GOT3 (cell line): ENCODE measurements around the gene SRPK1.

Source experiments
- DNase-seq: peaks from one replicate; lab custom pipeline; 2025; ENCODE audit warnings: mixed read lengths; lab: John Stamatoyannopoulos, UW

Gene SRPK1

DNA sequence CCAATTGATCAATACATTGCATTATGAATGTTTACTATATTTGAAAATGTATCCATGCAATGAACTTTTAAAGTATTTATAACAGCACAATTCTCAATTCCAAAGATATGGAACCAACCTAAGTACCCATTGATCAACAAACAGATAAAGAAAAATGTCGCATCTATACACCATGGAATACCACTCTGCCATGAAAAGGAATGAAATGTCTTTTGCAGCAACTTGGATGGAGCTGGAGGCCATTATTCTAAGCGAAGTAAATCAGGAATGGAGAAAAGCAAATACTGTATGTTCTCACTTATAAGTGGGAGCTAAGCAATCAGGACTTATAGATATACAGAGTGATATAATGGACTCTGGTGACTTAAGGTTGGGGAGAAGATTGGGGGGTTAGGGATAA, 22.9 kb downstream of the SRPK1 start:
- DNase-seq = no peak

DNA sequence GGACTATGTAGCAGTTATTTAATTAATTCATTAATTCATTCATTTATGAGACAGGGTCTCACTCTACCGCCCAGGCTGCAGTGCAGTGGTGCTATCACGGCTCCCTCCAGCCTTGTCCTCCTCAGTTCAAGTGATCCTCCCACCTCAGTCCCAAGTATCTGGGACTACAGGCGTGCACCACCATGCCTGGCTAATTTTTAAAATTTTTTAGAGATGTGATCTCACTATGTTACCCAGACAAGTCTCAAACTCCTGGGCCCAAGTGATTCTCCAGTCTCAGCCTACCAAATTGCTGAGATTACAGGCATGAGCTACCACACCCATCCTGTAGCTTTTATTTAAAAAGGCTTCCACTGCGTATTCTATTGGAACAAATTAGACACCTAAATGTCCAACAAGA, 23.4 kb downstream of the SRPK1 start:
- DNase-seq = no peak

GRCh38 chr6:35897036-35897435, 23.9 kb downstream of the SRPK1 start:
- no peak for DNase-seq

DNA sequence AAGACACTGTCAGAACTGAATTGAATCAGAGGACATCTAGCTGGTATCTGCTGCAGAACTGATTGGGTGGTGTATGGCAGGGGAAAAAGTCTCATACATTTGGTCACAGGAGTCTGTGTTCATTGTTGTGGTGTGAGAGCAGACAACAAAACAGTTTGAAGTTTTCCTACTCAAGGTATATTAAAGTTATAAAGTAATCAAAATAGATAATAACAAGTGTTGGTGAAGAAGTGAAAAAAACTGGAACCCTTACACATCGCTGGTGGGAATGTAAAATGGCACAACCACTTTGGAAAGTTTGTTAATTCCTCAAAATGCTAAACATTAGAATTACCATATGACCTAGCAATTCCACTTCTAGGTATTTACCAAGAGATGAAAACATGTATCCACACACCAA, 24.7 kb downstream of the SRPK1 start:
- no peak for DNase-seq

DNA sequence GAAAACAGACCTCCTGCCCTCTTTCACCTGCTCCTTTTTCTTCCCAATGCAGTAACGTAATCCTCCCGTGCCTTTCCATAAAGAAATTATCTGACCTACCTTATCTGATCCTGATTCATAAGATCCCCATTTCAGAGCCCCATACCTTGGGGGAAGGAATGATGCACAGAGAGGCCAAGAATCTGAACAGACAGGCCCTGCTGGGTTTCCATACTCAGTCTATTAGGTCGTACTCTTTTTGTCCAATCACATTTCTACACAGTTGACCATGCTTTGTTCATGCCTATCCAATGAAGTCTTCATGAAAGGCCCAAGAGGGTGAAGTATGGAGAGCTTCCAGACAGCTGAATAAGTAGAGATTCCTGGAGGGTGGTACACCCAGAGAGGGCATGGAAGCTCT, 25.3 kb downstream of the SRPK1 start:
- DNase-seq = no peak

DNA sequence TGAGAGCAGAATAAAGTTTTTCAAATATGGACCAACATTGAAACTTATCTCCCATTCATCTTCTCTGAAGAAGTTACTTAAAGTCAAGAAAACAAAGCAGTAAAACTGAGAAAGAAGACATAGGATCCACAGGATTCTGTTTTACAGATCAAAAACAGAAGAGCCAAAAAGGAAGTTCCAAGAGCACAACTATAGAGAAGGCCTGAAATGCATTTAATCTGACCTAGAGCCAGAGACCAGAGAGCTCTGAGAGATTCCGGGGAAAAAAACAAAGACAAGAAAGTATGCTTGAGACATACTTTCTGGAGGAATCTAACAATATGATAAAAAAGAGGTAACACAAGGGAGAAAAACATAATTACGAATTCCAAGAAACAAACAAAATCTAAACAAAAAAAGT, 26.1 kb downstream of the SRPK1 start:
- DNase-seq = no peak

GRCh38 chr6:35893246-35893645, 27.7 kb downstream of the SRPK1 start:
- no peak for DNase-seq

- DNase-seq = no peak
These were observed 28.4 kb downstream of the SRPK1 start for GRCh38 chr6:35892482-35892881.

DNA sequence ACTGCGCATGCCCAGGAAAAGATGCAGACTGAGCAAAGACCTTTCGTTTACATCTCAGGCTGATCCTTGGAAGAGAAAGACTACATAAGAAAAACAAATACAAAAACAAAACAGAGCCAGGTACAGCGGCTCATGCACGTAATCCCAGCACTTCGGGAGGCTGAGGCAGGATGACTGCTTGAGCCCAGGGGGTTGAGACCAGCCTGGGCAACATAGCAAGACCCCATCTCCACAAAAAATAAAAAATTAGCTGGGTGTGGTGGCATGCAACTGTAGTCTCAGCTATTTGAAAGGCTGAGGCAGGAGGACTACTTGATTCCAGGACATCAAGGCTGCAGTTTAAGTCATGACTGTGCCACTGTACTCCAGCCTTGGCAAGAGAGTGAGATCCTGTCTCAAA, 41.7 kb downstream of the SRPK1 start:
- DNase-seq = no peak

GRCh38 chr6:35876902-35877301, 44.0 kb downstream of the SRPK1 start:
- no peak for DNase-seq

- DNase-seq = no peak
These were observed 46.2 kb downstream of the SRPK1 start for GRCh38 chr6:35874730-35875129.

- no peak for DNase-seq
These were observed 61.5 kb downstream of the SRPK1 start for GRCh38 chr6:35859367-35859766.

DNA sequence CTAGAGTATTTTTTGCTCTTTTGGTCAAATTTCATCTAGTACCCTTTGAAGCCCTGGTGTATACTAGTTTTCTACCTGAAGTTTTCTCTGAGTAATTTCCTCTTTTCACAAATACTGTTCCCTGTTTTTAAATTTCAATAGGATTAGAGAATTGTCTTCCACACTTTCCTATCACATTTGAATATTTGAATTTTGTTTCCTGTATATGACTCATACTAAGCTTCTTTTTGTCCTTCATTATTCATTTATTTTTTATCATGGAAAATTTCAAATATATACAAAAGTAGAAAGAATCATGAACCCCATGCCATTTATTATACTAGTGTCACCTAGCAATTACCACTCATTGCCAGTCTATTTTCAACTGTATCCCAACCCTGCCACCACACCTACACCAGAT, 63.0 kb downstream of the SRPK1 start:
- DNase-seq = no peak

GRCh38 chr6:35856250-35856649, 64.6 kb downstream of the SRPK1 start:
- no peak for DNase-seq

DNA sequence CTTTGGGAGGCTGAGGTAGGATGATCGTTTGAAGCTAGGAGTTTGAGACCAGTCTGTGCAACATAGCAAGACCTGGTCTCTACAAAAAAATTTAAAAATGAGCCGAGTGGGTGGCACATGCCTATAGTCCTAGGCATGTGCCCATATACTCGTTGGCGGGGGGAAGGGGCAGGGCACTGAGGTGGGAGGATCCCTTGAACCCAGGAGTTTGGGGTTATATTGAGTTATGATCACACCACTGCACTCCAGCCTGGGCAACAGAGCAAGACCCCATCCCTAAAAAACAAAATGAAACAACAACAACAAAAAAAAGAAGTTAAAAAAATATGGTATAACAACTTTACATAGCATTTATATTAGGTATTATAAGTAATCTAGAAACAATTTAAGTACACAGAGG, 67.9 kb downstream of the SRPK1 start:
- no peak for DNase-seq

DNA sequence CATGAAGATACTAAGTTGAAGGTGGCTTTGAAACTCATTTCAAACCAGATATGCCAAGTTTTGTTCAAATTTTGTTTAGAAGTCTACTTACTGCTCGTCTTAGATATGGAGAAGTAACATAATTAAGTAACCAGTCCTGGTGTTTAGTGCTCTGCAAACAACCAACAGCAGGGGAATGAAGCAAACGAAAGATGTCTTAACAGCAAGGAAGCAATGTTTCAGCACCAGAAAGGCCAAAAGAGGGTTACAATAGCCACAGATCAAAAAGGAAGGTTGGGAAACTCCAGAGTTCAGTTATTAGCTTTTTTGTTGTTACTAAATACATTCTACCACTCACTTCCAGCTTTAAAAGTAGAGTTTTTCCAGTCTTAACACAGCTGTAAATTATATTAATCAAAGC, 70.7 kb downstream of the SRPK1 start:
- DNase-seq = no peak

GRCh38 chr6:35844290-35844689, 76.6 kb downstream of the SRPK1 start:
- no peak for DNase-seq

DNA sequence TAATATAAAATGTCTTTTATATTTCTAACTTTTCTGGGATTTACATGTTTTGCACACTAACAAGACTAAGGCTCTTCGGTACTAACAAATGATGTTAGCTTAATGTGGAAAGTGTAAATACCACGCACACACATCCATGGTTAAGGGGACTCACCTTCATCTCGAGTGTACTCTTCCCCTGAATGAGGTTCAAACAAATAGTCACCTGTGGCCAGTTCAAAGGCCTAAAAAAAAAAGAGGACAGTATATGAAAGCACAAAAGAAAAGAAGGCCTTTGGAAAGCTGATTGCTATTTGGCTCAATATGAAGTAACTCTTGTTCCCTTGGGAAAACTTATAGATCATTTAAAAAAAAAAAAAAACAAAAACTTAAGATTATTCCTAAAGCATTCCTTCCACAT, 78.5 kb downstream of the SRPK1 start:
- DNase-seq = no peak

DNA sequence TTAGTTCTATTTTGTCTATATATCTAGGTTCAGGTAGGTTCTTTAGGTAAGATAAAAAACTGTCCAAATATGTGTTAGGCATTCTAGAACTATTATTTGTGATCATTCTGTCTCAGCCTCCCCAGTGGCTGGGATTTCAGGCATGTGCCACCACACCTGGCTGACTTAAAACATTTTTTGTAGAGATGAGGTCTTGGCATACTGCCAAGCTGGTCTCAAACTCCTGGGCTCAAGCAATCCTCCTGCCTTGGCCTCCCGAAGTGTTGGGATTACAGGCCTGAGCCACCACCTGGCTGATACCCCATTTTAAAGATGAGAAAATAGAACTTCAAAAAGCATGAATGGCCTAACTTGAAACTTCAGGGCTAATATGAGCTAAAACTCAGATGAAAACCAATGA, 81.9 kb downstream of the SRPK1 start:
- DNase-seq = no peak

GRCh38 chr6:35833536-35833935, 87.4 kb downstream of the SRPK1 start:
- no peak for DNase-seq

DNA sequence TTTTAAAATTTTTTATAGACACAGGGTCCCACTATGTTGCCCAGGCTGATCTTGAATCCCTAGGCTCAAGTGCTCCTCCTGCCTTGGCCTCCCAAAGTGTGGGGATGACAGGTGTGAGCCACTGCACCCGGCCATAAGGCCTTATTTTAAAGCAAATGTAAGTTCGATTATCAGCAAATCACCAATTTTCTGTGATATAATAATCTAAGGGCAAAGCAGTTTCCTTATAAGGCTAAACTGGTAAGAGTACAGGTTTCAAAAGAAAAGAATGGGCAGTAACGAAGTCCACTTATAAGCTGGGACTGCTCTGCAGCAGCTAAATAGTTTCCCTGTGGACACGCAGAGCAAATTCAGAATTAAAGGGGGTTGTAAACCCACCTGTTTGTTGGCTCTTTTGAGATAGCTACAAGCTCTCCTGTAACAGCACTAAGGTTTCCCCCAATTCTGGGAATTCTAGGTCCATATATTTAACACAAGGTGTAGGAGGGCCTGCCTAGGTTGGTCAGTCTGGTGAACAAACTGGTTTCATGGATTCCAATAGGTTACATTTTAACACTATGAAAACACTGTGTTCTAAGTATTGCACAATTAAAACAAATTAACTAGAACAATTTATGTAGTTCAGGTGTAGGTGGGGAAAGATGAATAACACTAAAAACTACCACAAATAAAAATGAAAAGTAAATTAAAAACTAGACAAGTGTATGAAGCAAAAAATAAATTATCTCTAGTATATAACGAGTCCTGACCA, 89.5 kb downstream of the SRPK1 start:
- no peak for DNase-seq

DNA sequence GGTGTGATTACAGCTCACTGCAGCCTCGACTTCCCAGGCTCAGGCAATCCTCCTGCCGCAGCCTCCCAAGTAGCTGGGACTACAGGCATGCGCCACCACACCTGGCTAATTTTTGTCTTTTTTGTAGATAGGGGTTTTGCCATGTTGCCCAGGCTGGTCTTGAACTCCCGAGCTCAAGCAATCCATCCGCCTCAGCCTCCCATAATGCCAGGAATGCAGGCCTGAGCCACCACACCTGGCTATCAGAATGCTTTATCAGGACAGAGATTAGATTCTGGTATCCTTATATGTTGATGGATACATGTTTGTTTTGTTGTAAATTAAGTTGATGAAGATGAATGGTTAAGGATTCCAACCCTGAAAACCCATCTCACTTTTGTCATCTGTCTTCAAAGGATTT, 91.6 kb downstream of the SRPK1 start:
- no peak for DNase-seq

- no peak for DNase-seq
These were observed 96.2 kb downstream of the SRPK1 start for GRCh38 chr6:35824552-35825192.

- DNase-seq = no peak
These were observed 97.3 kb downstream of the SRPK1 start for GRCh38 chr6:35823601-35824000.
